GM18505 (cell line): ENCODE measurements around the gene FAM120B.

Source experiments
- ATAC-seq: cut with Tn5 transposase; IDR thresholded peaks from one replicate; pipeline ENCODE4 v1.9.1; 2021; ENCODE audit not compliant: unreplicated experiment
- POLR2A ChIP-seq: IDR thresholded peaks from 4 replicates; pipeline ENCODE4 v1.6.1; 2011; ENCODE audit warnings: borderline replicate concordance; ENCODE audit not compliant: insufficient read depth, insufficient read length; ENCODE audit errors: extremely low read depth

The FAM120B gene

DNA sequence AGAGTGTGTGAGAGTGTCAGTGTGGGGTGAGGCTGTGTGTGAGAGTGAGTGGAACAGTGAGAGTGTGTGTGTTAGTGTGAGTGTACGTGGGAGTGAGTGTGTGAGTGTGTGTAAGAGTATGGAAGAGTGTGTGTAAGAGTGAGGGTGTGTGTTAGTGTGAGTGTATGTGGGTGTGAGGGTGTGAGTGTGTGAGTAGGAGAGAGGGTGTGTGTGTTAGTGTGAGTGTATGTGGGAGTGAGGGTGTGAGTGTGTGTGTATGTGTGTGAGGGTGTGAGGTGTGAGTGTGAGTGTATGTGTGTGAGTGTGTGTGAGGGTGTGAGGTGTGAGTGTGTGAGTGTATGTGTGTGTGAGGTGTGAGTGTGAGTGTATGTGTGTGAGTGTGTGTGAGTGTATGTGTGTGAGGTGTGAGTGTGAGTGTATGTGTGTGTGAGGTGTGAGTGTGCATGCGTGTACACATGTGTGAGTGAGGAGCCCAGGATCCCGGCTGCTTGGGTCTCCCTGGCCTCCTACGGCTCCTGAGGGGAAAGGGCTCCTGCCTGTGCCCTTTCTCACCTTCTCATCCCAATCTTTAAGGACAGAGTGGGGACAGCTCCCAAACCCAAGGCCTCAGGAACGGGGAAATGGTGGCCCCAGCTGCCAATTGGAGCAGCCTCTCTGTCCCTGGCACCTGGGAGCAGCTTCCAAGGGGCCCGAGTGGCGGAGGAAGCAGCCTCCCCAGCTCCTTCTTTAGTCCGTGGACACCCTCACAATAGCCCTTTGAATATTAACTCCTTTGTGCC, 146.4 kb downstream of the FAM120B start:
- TF ChIP-seq POLR2A: no peak
- ATAC-seq: no peak

DNA sequence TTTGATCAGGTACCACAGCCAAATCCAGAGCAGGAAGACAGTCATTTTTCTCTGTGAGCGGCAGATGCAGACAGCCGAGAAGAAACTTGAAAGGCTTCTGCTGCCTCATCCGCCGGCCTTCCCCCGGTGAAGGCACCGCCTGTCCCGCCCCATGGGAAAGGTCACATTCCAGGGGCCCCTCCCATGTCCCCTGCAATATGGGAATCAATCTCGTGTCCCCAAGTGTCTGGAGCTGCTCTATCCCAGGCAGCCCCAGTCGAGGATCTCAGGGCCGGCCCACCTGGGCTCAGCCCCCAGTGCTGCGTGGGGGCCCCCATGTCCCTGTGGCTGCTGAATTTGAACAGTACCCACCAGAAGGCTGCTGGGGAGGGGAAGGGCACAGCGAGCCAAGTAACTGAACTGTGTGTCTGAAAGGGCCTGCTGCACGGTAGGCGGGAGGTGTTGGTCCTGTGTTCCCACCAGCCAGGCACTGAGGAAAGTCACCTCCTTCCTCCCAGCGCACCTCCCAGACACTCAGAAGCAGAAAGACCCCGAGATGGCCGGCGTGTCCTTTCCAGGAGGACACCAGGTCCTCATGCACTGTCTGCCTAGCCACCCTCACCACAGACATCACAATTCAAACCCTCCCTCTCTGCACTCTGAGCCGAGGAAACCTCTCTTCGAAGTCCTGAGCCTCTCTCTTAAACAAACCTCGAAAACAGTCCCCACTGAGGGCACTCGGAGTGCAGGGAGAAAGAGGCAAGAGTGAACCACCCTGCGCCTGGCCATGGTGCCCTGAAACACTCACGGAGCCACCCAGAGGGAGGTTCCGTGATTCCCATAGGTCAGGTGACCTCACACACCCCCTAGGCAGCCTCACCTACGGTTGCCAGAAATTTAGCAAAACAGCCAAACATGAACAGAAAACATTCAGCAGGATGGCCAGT, 147.3 kb downstream of the FAM120B start:
- TF ChIP-seq POLR2A: no peak
- no peak for ATAC-seq

GRCh38 chr6:170454512-170455285, 148.1 kb downstream of the FAM120B start:
- no peak for TF ChIP-seq POLR2A
- no peak for ATAC-seq

- TF ChIP-seq POLR2A: no peak
- ATAC-seq: no peak
These were observed 148.9 kb downstream of the FAM120B start for GRCh38 chr6:170455335-170455979.

DNA sequence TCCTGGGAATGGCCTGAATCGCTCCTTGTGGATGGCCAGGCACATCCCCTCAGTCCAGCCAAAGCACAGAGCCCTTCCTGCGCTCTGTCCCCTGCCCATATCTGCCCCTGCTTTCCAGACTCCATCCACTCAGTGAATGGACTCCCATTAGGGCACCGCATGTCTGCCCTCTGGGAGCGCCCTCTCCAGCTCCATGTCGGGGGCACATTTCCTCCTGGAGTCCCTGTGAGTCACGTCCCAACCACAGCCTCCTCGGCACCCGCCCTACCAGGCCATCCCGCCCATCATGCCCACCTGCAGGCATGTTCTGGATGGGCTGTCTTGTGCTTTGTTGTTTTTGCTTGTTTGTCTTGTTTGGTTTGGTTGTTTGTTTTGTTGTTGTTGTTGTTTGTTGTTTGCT, 149.8 kb downstream of the FAM120B start:
- TF ChIP-seq POLR2A: no peak
- ATAC-seq: no peak
